ENCODE results near the gene SYT7. TPM values are rescaled to one million over a fixed set of nuclear protein-coding genes. Genes with fewer than 3 reads are reported as not detected.

SYT7 gene
- total and polyA plus RNA-seq, 10 of the 15 experiments (the other 5 are each of a cell fraction or from before 2014, with no cell fraction given): not detected

DNA sequence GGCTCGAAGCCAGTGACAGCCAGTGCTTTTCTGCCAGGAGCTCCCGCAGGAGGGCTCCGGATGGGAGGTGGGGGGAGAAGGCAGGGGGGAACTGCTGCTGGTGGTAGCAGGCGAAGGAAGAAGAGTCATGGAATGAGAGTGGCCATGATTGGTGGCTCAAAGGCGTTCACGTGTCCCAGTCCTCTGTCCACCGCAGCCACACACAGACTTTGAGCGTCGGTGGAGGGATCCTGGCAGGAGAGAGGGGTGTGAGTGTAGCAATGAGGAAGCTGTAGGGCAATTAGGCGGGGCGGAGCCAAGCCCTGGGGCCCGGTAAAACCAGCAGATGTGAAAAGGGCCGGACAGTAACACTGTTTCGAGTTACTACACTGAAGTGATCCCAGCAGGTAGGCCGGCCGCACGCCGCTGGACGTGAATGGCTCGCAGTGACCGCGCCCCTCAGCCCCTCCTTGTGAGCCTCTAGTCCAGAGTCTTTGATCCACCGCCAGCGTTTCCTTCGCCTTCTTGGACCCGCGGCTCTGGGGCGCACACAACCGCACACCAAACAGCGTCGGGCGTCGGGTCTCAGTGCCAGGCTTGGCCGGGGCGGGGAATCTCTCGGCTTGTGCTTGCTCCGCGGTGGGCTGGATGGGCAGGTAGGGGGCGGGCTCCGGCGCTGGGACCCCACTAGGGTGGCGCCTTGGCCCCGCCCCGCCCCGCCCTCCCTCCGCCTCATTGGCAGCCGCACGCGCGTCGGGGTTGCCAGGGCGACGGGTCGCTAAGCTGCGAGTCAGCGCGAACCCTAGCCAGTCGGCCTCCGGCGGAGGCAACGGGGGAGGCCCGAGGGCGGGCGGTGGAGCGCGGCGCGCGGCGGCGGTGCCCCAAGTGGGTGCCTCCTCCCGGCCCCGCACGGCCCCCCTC is 72.7 kb downstream of the SYT7 start, which contains the start of gene LRRC10B:
Gene LRRC10B (plus strand): TSS at position 788 of the 900 bp plus-strand sequence. CDS start 250 bp downstream, outside the sequence.
- Histone ChIP-seq H3K27ac (ENCODE audit: control insufficient read depth, insufficient read depth) (no peak within 1 kb of the TSS), H3K9ac (ENCODE audit: control insufficient read depth, insufficient read depth, low read length) (no peak within 1 kb of the TSS), H3K79me2 (ENCODE audit: control insufficient read depth, insufficient read depth, low read length) (no peaks in the 10 kb centered on the region), H4K20me1 (ENCODE audit: control insufficient read depth, insufficient read depth) (no peaks in the 10 kb centered on the region), H3K4me3 (no peak within 1 kb of the TSS), H3K36me3 (ENCODE audit: control insufficient read depth in 2 of 2, insufficient read depth in 2 of 2, low read length in 1 of 2) (no peaks in the 10 kb centered on the region), H3K4me1 (ENCODE audit: control insufficient read depth, insufficient read depth, low read length) (no peaks in the 10 kb centered on the region), H3K9me3 (replicated peaks; ENCODE audit: control insufficient read depth, insufficient read depth, low read length) (no peaks in the 10 kb centered on the region), H3K27me3 (replicated peaks in 1 of 2; ENCODE audit: control insufficient read depth in 2 of 2, insufficient read depth in 2 of 2, low read length in 1 of 2) (peaks cover 10 to 14% of the 10 kb centered on the region in 2 experiments), H3K4me2 (ENCODE audit: control insufficient read depth, insufficient read depth) (peak within 1 kb of the TSS; percentile 42; the same call in 1 of the 2 replicates), H2AFZ (ENCODE audit: control insufficient read depth, low read depth, low read length) (peak within 1 kb of the TSS; percentile 21; the same call in 1 of the 2 replicates)
- in situ Hi-C loops (cut with MboI): no loop called here
- intact Hi-C loops (cut with micrococcal nuclease; ENCODE audit: unreplicated experiment): no loop called here
- no peak for DNase-seq (ENCODE audit: low read depth, low spot score)
- BruUV-seq (replicated peaks): no TSS peak
- RAD21 ChIA-PET (ENCODE audit: unreplicated experiment): no interaction called here
- CTCF ChIA-PET: interaction anchor here (0.8 to 1.2 kb wide), 3 partner anchors 9 to 62 kb away, joined by 3 to 5 read pairs (median 4); a partner anchor contains a TSS
- FAIRE-seq: no peak
- SMC1A ChIA-PET (ENCODE audit: uncharacterized antibody, unreplicated experiment): no interaction called here
- no peak for ATAC-seq
- POLR2A ChIA-PET: no interaction called here
- 16% methylated on average over 41 of the region's 74 CpGs for WGBS (ENCODE audit: insufficient coverage, insufficient replicate concordance, low lambda C conversion rate, missing lambda C conversion rate)
- TF ChIP-seq SUZ12 (IDR thresholded peaks at IDR 0.05; ENCODE audit: unreplicated experiment) (peak; percentile 59), TCF12 (IDR thresholded peaks at IDR 0.05; ENCODE audit: low read depth, low read length) (no peak)

DNA sequence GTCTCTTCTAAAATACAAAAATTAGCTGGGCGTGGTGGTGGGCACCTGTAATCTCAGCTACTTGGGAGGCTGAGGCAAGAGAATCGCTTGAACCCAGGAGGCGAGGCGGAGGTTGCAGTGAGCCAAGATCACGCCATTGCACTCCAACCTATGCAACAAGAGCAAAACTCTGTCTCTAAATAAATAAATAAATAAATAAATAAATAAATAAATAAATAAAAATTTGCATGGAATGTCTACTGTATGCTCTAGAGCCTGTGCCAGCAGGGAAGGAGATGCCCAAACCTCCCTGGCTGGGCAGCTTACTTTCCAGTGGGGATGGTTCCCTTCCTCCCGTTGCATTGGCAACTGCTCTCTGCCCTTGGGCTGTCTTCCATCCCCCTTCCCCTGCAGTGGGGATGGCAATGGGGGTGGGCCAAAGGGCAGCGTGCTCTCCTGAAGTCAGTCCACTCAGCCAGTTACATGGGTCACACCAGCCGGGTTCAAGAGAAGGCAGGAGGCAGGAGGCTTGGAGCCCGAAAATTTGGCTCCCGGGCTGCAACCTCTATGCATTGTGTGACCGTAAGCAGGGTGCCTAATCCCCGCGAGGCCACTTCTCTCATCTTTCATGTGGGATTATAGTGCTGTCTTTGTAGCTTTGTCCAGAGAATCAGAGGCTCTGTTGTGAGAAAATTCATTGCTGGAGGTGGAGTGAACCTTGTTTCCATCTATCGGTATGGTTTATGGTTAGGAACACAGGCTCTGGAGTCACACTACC is 73.7 kb downstream of the SYT7 start:
- ChIA-PET RAD21 (ENCODE audit: unreplicated experiment) (no interaction called here), POLR2A (no interaction called here), CTCF (interaction anchor here (0.6 to 1.2 kb wide), 3 partner anchors 10 to 72 kb away, joined by 3 to 5 read pairs (median 4); a partner anchor contains a TSS), SMC1A (ENCODE audit: uncharacterized antibody, unreplicated experiment) (interaction anchor here (1.6 kb wide), 1 partner anchor 9 kb away, joined by 3 read pairs; no protein-coding TSS in a partner anchor)
- WGBS (ENCODE audit: insufficient coverage, insufficient replicate concordance, low lambda C conversion rate, missing lambda C conversion rate): 52% methylated on average over 14 of the region's 14 CpGs
- Histone ChIP-seq H3K4me3 (no peak overlapping the region), H3K36me3 (ENCODE audit: control insufficient read depth in 2 of 2, insufficient read depth in 2 of 2, low read length in 1 of 2) (no peaks in the 10 kb centered on the region), H3K4me1 (ENCODE audit: control insufficient read depth, insufficient read depth, low read length) (no peaks in the 10 kb centered on the region), H3K9ac (ENCODE audit: control insufficient read depth, insufficient read depth, low read length) (no peak overlapping the region), H3K27me3 (replicated peaks in 1 of 2; ENCODE audit: control insufficient read depth in 2 of 2, insufficient read depth in 2 of 2, low read length in 1 of 2) (peaks cover 10 to 14% of the 10 kb centered on the region in 2 experiments), H3K4me2 (ENCODE audit: control insufficient read depth, insufficient read depth) (no peak overlapping the region), H4K20me1 (ENCODE audit: control insufficient read depth, insufficient read depth) (no peaks in the 10 kb centered on the region), H3K27ac (ENCODE audit: control insufficient read depth, insufficient read depth) (no peak overlapping the region), H3K79me2 (ENCODE audit: control insufficient read depth, insufficient read depth, low read length) (no peaks in the 10 kb centered on the region), H3K9me3 (replicated peaks; ENCODE audit: control insufficient read depth, insufficient read depth, low read length) (no peaks in the 10 kb centered on the region), H2AFZ (ENCODE audit: control insufficient read depth, low read depth, low read length) (no peak overlapping the region)
- DNase-seq (ENCODE audit: low read depth, low spot score) (no peak), ATAC-seq (no peak), FAIRE-seq (no peak)
- BruUV-seq (replicated peaks): no TSS peak
- in situ Hi-C loops (cut with MboI) (no loop called here), intact Hi-C loops (cut with micrococcal nuclease; ENCODE audit: unreplicated experiment) (no loop called here)
- TF ChIP-seq MXI1 (IDR thresholded peaks at IDR 0.05; ENCODE audit: low read depth, low read length) (no peak), POLR2A (IDR thresholded peaks at IDR 0.05; ENCODE audit: low read depth, low read length) (no peak), NR2C2 (IDR thresholded peaks at IDR 0.05; ENCODE audit: borderline replicate concordance, control insufficient read depth, insufficient read length, low read depth) (no peak)
- TF ChIP-seq, protein P1, sequence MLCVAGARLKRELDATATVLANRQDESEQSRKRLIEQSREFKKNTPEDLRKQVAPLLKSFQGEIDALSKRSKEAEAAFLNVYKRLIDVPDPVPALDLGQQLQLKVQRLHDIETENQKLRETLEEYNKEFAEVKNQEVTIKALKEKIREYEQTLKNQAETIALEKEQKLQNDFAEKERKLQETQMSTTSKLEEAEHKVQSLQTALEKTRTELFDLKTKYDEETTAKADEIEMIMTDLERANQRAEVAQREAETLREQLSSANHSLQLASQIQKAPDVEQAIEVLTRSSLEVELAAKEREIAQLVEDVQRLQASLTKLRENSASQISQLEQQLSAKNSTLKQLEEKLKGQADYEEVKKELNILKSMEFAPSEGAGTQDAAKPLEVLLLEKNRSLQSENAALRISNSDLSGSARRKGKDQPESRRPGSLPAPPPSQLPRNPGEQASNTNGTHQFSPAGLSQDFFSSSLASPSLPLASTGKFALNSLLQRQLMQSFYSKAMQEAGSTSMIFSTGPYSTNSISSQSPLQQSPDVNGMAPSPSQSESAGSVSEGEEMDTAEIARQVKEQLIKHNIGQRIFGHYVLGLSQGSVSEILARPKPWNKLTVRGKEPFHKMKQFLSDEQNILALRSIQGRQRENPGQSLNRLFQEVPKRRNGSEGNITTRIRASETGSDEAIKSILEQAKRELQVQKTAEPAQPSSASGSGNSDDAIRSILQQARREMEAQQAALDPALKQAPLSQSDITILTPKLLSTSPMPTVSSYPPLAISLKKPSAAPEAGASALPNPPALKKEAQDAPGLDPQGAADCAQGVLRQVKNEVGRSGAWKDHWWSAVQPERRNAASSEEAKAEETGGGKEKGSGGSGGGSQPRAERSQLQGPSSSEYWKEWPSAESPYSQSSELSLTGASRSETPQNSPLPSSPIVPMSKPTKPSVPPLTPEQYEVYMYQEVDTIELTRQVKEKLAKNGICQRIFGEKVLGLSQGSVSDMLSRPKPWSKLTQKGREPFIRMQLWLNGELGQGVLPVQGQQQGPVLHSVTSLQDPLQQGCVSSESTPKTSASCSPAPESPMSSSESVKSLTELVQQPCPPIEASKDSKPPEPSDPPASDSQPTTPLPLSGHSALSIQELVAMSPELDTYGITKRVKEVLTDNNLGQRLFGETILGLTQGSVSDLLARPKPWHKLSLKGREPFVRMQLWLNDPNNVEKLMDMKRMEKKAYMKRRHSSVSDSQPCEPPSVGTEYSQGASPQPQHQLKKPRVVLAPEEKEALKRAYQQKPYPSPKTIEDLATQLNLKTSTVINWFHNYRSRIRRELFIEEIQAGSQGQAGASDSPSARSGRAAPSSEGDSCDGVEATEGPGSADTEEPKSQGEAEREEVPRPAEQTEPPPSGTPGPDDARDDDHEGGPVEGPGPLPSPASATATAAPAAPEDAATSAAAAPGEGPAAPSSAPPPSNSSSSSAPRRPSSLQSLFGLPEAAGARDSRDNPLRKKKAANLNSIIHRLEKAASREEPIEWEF (IDR thresholded peaks at IDR 0.05; ENCODE audit: insufficient replicate concordance, low read depth, low read length): no peak
- TF ChIP-seq, protein P2, sequence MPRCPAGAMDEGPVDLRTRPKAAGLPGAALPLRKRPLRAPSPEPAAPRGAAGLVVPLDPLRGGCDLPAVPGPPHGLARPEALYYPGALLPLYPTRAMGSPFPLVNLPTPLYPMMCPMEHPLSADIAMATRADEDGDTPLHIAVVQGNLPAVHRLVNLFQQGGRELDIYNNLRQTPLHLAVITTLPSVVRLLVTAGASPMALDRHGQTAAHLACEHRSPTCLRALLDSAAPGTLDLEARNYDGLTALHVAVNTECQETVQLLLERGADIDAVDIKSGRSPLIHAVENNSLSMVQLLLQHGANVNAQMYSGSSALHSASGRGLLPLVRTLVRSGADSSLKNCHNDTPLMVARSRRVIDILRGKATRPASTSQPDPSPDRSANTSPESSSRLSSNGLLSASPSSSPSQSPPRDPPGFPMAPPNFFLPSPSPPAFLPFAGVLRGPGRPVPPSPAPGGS (IDR thresholded peaks at IDR 0.05; ENCODE audit: borderline replicate concordance, insufficient read depth, low read depth, low read length, poor library complexity, severe bottlenecking): no peak

All from GM12878 (cell line).